Activated B cell treated with CpG ODN at 0.5 μM for 24 hours (primary cell): ENCODE data around the gene ENGASE. TPM values are rescaled to one million over a fixed set of nuclear protein-coding genes. Genes with fewer than 3 reads are reported as not detected.
"Not testable (repeated sequence)": the region's sequence is repeated elsewhere in the genome, so short reads cannot be mapped to it uniquely, and the experiment has no call there.

Experiments used
- ATAC-seq: fragments of 200-7000 bp; cut with Tn5 transposase; one replicate; pipeline ENCODE4 v1.10.0; 2021; ENCODE audit warnings: low read depth, mild to moderate bottlenecking, moderate library complexity
- CTCF ChIA-PET: fragments of 350-600 bp; sonication (Branson Sonifier 250); formaldehyde crosslinking; loops from one replicate; lab custom pipeline; 2021; ENCODE audit warnings: antibody characterized with exemption; lab: Charles Lee
- POLR2A ChIA-PET: fragments of 350-600 bp; sonication (Branson Sonifier 250); formaldehyde crosslinking; loops from one replicate; lab custom pipeline; 2021; ENCODE audit warnings: antibody characterized with exemption; lab: Charles Lee
- DNase-seq: peaks from one replicate; pipeline ENCODE4 v3.0.0; 2022
- H3K27ac Mint-ChIP-seq: one replicate; pipeline ENCODE4 v1.8.0; 2020; ENCODE audit warnings: mixed read lengths
- H3K27me3 Mint-ChIP-seq: one replicate; pipeline ENCODE4 v1.8.0; 2021; ENCODE audit warnings: mixed read lengths
- H3K36me3 Mint-ChIP-seq: one replicate; pipeline ENCODE4 v1.8.0; 2021; ENCODE audit warnings: low read depth, mixed read lengths
- H3K4me1 Mint-ChIP-seq: one replicate; pipeline ENCODE4 v1.8.0; 2021; ENCODE audit warnings: mixed read lengths
- H3K4me3 Mint-ChIP-seq: one replicate; pipeline ENCODE4 v1.8.0; 2020; ENCODE audit warnings: mild to moderate bottlenecking, mixed read lengths
- H3K9me3 Mint-ChIP-seq: one replicate; pipeline ENCODE4 v1.8.0; 2020; ENCODE audit warnings: mixed read lengths
- CTCF ChIP-seq: fragments of 200-600 bp; IDR thresholded peaks from one replicate; pipeline ENCODE4 v1.8.0; 2022; ENCODE audit warnings: antibody characterized with exemption, mild to moderate bottlenecking
- intact Hi-C: fragments of 100-400 bp; cut with micrococcal nuclease; formaldehyde crosslinking; loops from one replicate; pipeline ENCODE4 v1.15.1; 2024
- total RNA-seq: library from RNA; stranded (reverse); gene quantifications from 2 replicates; pipeline ENCODE4 v1.2.3, GENCODE V29; 2022

The ENGASE gene
- total RNA-seq, 1 donor from 2014 or later: 60.1 TPM

- no peaks in the 10 kb centered on the region for H3K9me3 Mint-ChIP-seq
- no peak overlapping the region for H3K27ac Mint-ChIP-seq
- H3K4me3 Mint-ChIP-seq: no peak overlapping the region
- peaks cover 5% of the 10 kb centered on the region for H3K27me3 Mint-ChIP-seq
- ATAC-seq: no peak
- H3K4me1 Mint-ChIP-seq: peaks cover 15% of the 10 kb centered on the region
- no peak for TF ChIP-seq CTCF
- intact Hi-C loops: loop anchor here (1.0 kb wide), 1 partner anchor 62 kb away; no protein-coding TSS in a partner anchor
- ChIA-PET CTCF (interaction anchor here (1.1 kb wide), 2 partner anchors 28 to 318 kb away, joined by 3 to 7 read pairs; no protein-coding TSS in a partner anchor), POLR2A (no interaction called here)
- no peak for DNase-seq
- H3K36me3 Mint-ChIP-seq: peaks cover 11% of the 10 kb centered on the region
Measured at GRCh38 chr17:79073706-79074088, 927 bp upstream of the ENGASE start.

GRCh38 chr17:79074121-79074648, 439 bp upstream of the ENGASE start:
- Mint-ChIP-seq H3K4me3 (peak overlapping the region; percentile 78), H3K4me1 (peaks cover 15% of the 10 kb centered on the region), H3K36me3 (peaks cover 13% of the 10 kb centered on the region), H3K27ac (peak overlapping the region; percentile 18)
- H3K9me3 Mint-ChIP-seq, ATAC-seq, H3K27me3 Mint-ChIP-seq, DNase-seq: not testable (repeated sequence)
- ChIA-PET POLR2A (interaction anchor here (0.7 to 0.9 kb wide), 3 partner anchors 65 to 515 kb away, joined by 3 to 4 read pairs (median 4); partner anchors contain the start of gene CANT1), CTCF (interaction anchor here (0.9 to 1.1 kb wide), 3 partner anchors 29 to 317 kb away, joined by 3 to 7 read pairs (median 3); no protein-coding TSS in a partner anchor)
- intact Hi-C loops: loop anchor here (1.0 kb wide), 1 partner anchor 63 kb away; no protein-coding TSS in a partner anchor

- Mint-ChIP-seq H3K27me3 (peaks cover 1% of the 10 kb centered on the region), H3K9me3 (no peaks in the 10 kb centered on the region), H3K4me1 (peaks cover 16% of the 10 kb centered on the region), H3K4me3 (peak overlapping the region; percentile 85), H3K27ac (peak overlapping the region; percentile 69), H3K36me3 (peaks cover 25% of the 10 kb centered on the region)
- no peak for ATAC-seq
- no peak for TF ChIP-seq CTCF
- CTCF ChIA-PET: no interaction called here
- POLR2A ChIA-PET: no interaction called here
- DNase-seq: no peak
- intact Hi-C loops: no loop called here
Measured at GRCh38 chr17:79075446-79075750, 774 bp downstream of the ENGASE start.

GRCh38 chr17:79075861-79076406, 1.3 kb downstream of the ENGASE start:
- DNase-seq: no peak

GRCh38 chr17:79077587-79077986, 3.0 kb downstream of the ENGASE start:
- TF ChIP-seq CTCF: no peak
- no peak for ATAC-seq
- DNase-seq: no peak
- H3K9me3 Mint-ChIP-seq: no peaks in the 10 kb centered on the region
- H3K27ac Mint-ChIP-seq: no peak overlapping the region
- no peaks in the 10 kb centered on the region for H3K27me3 Mint-ChIP-seq
- H3K4me1 Mint-ChIP-seq: peaks cover 18% of the 10 kb centered on the region
- peaks cover 40% of the 10 kb centered on the region for H3K36me3 Mint-ChIP-seq
- no peak overlapping the region for H3K4me3 Mint-ChIP-seq
- POLR2A ChIA-PET: no interaction called here
- CTCF ChIA-PET: no interaction called here
- intact Hi-C loops: no loop called here

More at GRCh38 chr17:79075861-79076406, 1.3 kb downstream of the ENGASE start:
- H3K4me1 Mint-ChIP-seq: peaks cover 18% of the 10 kb centered on the region
- intact Hi-C loops: no loop called here
- no peak for TF ChIP-seq CTCF
- POLR2A ChIA-PET: no interaction called here
- CTCF ChIA-PET: no interaction called here
- peak overlapping the region; percentile 85 for H3K4me3 Mint-ChIP-seq
- peak overlapping the region; percentile 69 for H3K27ac Mint-ChIP-seq
- H3K9me3 Mint-ChIP-seq: no peaks in the 10 kb centered on the region
- H3K27me3 Mint-ChIP-seq: no peaks in the 10 kb centered on the region
- H3K36me3 Mint-ChIP-seq: peaks cover 30% of the 10 kb centered on the region
- ATAC-seq: no peak
